T-helper 1 cell treated with Interleukin-12 subunit alpha and Interleukin-12 subunit beta and Interleukin-4 antibody, amounts not matched to agents 30 ng/mL and 1 ng/mL, for 36 hours (primary cell): ENCODE measurements around the gene KCNC3. TPM values are rescaled to one million over a fixed set of nuclear protein-coding genes. Genes with fewer than 3 reads are reported as not detected.
"Not testable (repeated sequence)": the region's sequence is repeated elsewhere in the genome, so short reads cannot be mapped to it uniquely, and the experiment has no call there.

Experiments
- intact Hi-C: fragments of 100-400 bp; cut with micrococcal nuclease; formaldehyde crosslinking; loops from one replicate; pipeline ENCODE4 v1.15.1; 2024
- total RNA-seq: library from RNA; stranded (reverse); gene quantifications from 2 replicates; pipeline ENCODE4 v1.2.3, GENCODE V29; 2022

Gene KCNC3
- total RNA-seq, 1 donor from 2014 or later: 16.0 TPM

GRCh38 chr19:50356691-50357177 is 27.6 kb upstream of the KCNC3 start:
- intact Hi-C loops: loop anchor here (1.0 to 2.0 kb wide), 14 partner anchors 12 to 566 kb away; partner anchors contain the start of genes EMC10, GARIN5A, JOSD2 and KCNC3

- intact Hi-C loops: not testable (repeated sequence)
Observed at GRCh38 chr19:50353487-50353880, 24.3 kb upstream of the KCNC3 start.

- intact Hi-C loops: no loop called here
Observed at GRCh38 chr19:50352242-50352641, 23.1 kb upstream of the KCNC3 start.

- intact Hi-C loops: no loop called here
Observed at GRCh38 chr19:50349277-50350057, 20.3 kb upstream of the KCNC3 start.

- intact Hi-C loops: not testable (repeated sequence)
Observed at GRCh38 chr19:50347089-50347581, 18.0 kb upstream of the KCNC3 start.

GRCh38 chr19:50344661-50345318 is 15.6 kb upstream of the KCNC3 start:
- intact Hi-C loops: no loop called here

- intact Hi-C loops: no loop called here
Observed at GRCh38 chr19:50341091-50341564, 12.0 kb upstream of the KCNC3 start.

- intact Hi-C loops: no loop called here
Observed at GRCh38 chr19:50340331-50340730, 11.2 kb upstream of the KCNC3 start.

GRCh38 chr19:50337031-50337430 is 7.9 kb upstream of the KCNC3 start:
- intact Hi-C loops: loop anchor here (10.0 kb wide), 1 partner anchor 1028 kb away; the partner anchor contains the start of genes CLDND2 and ETFB

GRCh38 chr19:50334741-50335421 is 5.7 kb upstream of the KCNC3 start:
- intact Hi-C loops: loop anchor here (10.0 kb wide), 1 partner anchor 1030 kb away; the partner anchor contains the start of genes CLDND2 and ETFB

GRCh38 chr19:50333737-50334617 is 4.8 kb upstream of the KCNC3 start:
- intact Hi-C loops: loop anchor here (1.0 to 10.0 kb wide), 6 partner anchors 23 to 1031 kb away; partner anchors contain the start of genes CLDND2, CTU1, ETFB and JOSD2

- intact Hi-C loops: loop anchor here (1.0 to 10.0 kb wide), 6 partner anchors 24 to 1032 kb away; partner anchors contain the start of genes CLDND2, CTU1, ETFB and JOSD2
Observed at GRCh38 chr19:50333235-50333736, 4.1 kb upstream of the KCNC3 start.

- intact Hi-C loops: loop anchor here (1.0 to 10.0 kb wide), 6 partner anchors 25 to 1032 kb away; partner anchors contain the start of genes CLDND2, CTU1, ETFB and JOSD2
Observed at GRCh38 chr19:50332244-50333038, 3.3 kb upstream of the KCNC3 start.

GRCh38 chr19:50331994-50332243 is 2.7 kb upstream of the KCNC3 start:
- intact Hi-C loops: loop anchor here (10.0 kb wide), 1 partner anchor 1033 kb away; the partner anchor contains the start of genes CLDND2 and ETFB

- intact Hi-C loops: loop anchor here (10.0 kb wide), 1 partner anchor 1033 kb away; the partner anchor contains the start of genes CLDND2 and ETFB
Observed at GRCh38 chr19:50331221-50331993, 2.2 kb upstream of the KCNC3 start.

- intact Hi-C loops: loop anchor here (10.0 kb wide), 1 partner anchor 1034 kb away; the partner anchor contains the start of genes CLDND2 and ETFB
Observed at GRCh38 chr19:50330365-50331078, 1.3 kb upstream of the KCNC3 start.

GRCh38 chr19:50329926-50330294 is 733 bp upstream of the KCNC3 start:
- intact Hi-C loops: loop anchor here (1.0 to 10.0 kb wide), 16 partner anchors 27 to 1035 kb away; partner anchors contain the start of genes CLDND2, EMC10, ETFB and GARIN5A

- intact Hi-C loops: loop anchor here (1.0 to 5.0 kb wide), 15 partner anchors 28 to 686 kb away; partner anchors contain the start of genes EMC10, GARIN5A, JOSD2 and NR1H2
Observed at GRCh38 chr19:50328873-50329145, 368 bp downstream of the KCNC3 start.
